Astrocyte of the cerebellum (primary cell): ENCODE measurements around the gene SLC16A3.

Source experiments
- DNase-seq: peaks from one replicate; pipeline ENCODE4 v3.0.0-alpha.2; 2011; ENCODE audit warnings: low read depth
- H3K4me3 ChIP-seq: 2 replicates; pipeline ENCODE4 v1.5.1; 2011; ENCODE audit warnings: mild to moderate bottlenecking, low read depth, low read length, moderate library complexity
- in situ Hi-C: cut with HindIII; loops from 2 replicates; pipeline ENCODE4 v1.10.0; 2017; ENCODE audit warnings: low sequenced_read_pairs
- TF ChIP-seq, protein P1 (sequence below): IDR thresholded peaks from 2 replicates; pipeline ENCODE4 v1.5.1; 2012; ENCODE audit warnings: low read length, low read depth, moderate library complexity, mild to moderate bottlenecking; ENCODE audit errors: missing control alignments

The SLC16A3 gene

DNA sequence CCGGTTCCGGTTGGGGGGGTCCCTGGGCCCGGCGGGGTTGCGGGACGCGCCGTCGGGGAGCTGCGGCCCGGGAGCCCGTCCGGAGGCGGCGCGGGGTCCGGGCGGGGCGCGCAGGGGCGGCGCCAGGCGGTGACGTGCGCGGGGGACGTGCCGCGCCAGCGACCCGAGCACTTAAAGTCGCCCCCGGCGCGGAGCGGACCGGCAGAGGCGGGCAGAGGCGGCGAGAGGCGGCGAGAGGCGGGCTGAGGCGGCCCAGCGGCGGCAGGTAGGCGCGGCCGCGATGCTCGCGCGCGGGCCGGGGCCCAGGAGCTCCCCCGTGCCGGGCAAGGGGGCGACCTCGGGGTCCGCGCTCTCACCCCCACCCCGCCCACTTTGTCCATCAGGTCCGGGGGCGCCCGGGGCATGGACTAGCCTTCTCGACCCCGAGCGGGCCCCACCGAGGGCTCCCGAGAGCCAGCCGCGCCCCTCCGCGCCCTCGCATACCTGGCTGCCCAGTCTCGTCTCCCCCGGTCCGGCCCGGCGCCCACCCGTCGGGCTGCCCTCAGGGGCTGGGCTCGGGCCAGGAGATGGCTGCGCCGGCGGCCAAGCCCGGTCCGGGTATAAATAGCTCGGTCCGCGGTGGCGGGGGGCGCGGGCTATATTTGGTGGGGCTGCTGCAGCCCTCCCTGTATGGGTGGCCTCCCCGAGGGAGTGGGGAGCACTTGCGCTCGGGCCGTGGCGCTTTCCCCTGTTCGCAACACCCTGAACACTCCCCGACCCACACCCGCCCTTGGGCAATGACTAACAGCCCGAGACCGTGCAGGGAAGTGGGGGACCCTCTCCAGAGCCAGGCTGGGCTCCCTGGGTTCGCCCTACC lies at the start of gene SLC16A3:
TSS of gene SLC16A3 (plus strand) at position 201 of the 856 bp plus-strand sequence. CDS start 6,967 bp downstream, outside the sequence.
- TF ChIP-seq, protein P1, sequence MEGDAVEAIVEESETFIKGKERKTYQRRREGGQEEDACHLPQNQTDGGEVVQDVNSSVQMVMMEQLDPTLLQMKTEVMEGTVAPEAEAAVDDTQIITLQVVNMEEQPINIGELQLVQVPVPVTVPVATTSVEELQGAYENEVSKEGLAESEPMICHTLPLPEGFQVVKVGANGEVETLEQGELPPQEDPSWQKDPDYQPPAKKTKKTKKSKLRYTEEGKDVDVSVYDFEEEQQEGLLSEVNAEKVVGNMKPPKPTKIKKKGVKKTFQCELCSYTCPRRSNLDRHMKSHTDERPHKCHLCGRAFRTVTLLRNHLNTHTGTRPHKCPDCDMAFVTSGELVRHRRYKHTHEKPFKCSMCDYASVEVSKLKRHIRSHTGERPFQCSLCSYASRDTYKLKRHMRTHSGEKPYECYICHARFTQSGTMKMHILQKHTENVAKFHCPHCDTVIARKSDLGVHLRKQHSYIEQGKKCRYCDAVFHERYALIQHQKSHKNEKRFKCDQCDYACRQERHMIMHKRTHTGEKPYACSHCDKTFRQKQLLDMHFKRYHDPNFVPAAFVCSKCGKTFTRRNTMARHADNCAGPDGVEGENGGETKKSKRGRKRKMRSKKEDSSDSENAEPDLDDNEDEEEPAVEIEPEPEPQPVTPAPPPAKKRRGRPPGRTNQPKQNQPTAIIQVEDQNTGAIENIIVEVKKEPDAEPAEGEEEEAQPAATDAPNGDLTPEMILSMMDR, result no peak
- no peak for DNase-seq
- H3K4me3 ChIP-seq, result peak within 1 kb of the TSS; percentile 76
- in situ Hi-C loops, result no loop called here

DNA sequence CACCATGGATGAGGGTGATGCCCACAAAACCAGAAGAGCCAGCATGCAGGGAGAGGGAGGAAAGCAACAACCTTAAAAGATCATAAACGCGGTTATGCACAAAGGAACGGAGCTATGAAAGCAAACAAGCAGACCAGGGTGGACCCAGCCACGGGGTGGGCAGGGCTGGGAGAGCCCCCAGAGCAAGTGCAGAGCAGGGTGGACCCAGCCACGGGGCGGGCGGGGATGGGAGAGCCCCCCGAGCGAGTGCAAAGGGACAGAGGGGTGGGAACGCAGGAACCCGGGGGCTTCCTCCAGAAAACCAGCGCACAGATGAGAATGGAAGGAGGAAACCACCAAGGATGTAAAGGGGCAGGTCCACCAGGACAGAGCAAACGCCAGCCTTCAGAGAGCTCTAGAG lies 49.4 kb upstream of the SLC16A3 start:
- TF ChIP-seq, protein P1, result no peak
- H3K4me3 ChIP-seq, result no peak overlapping the region
- in situ Hi-C loops, result no loop called here
- no peak for DNase-seq

DNA sequence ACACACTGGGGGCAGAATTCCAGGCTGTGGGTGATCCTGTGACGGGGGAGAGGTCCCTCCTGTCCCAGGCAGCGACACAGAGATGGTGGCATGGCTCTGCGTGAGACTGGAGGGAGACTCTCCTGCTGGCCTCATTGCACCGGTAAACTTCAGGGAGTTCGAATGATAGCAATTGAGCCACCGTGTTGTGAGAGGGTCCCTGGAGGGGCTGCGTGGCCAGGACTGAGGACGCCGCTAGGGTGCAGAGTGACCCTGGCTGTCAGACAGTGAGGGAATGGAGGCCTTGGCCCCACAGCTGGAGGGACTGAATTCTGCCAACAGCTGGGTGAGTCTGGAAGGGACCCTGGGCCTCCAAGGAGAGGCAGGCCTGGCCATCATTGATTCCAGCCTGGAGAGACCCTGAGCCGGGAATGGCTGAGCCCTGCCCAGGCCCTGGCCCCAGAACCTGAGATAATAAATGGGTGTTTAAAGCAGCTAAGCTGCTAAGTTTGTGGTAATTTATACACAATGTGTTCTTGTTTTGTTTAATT lies 48.8 kb upstream of the SLC16A3 start:
- TF ChIP-seq, protein P1, result no peak
- no peak for DNase-seq
- H3K4me3 ChIP-seq, result no peak overlapping the region
- in situ Hi-C loops, result no loop called here

DNA sequence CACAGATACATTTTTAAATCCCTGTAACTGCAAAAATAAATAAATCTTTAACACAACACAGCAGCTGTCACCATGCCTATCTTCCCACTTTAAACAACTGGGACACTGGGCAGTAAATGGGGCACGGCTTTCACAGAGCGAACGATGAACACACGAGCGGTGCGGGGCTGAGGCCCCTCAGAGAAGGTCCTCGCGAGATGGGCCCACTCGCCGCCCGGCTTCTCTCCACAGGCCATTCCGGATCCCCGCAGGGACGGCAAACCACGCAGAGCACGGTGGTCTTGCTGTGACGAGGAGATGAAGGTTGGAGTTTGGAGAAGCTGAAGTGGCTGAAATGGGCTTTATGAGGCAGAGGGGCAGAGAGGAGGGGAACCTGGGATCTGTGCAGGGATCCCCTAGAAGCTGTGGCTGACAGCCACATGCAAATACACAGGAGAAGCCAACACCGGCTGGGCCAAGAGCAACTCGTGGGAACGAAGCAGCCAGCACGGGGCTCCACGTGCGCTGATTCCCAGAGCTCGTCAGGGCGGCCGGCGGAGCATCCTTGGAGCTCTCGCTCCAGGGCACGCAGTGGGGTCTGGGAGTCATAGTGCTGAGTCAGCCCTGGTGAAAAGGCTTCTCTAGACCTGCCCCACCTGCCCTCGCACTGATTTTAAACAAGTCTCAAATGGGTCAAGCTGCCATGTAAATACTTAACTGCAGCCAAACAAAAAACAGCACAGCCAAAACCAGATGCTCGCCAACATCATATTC lies 47.9 kb upstream of the SLC16A3 start:
- no peak overlapping the region for H3K4me3 ChIP-seq
- in situ Hi-C loops, result no loop called here
- TF ChIP-seq, protein P1, result no peak
- DNase-seq, result no peak

DNA sequence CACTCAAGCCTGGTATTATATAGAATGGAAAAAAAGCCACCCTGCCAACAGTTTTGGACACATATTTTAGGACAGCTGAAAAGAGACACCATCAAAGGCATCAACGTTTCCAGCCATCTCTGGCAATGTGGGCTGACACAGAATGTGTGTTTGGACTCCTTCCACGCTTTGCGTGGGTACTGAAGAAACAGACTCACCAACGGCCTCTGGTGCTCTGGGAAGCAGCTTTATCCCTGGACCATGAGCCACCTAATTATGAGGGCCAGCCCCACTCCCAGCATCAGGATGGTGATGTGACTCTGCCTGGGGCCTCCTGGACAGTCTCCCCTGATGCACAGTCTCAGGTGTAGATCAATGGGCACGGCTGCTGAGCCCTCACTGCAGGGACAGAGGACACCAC lies 44.1 kb upstream of the SLC16A3 start:
- H3K4me3 ChIP-seq, result no peak overlapping the region
- in situ Hi-C loops, result no loop called here
- TF ChIP-seq, protein P1, result no peak
- no peak for DNase-seq

DNA sequence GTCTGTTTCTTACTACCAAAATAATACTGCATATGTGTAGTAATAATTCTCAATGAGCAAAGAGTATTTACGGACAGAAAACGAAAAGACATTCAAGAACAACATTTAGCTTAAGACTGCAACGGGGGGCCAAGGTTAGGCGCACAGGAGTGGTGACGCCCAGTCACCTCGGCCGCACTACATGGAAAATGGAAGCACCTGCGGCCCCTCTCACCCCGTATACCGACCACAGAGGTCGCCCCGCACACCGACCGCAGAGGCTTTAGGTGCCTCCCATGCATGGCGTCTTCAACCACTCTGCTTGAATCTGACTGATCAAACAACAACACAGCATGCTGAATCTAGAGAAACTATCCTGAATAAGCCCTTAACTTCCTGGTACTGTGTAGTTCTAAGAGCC lies 42.6 kb upstream of the SLC16A3 start:
- in situ Hi-C loops, result no loop called here
- no peak for DNase-seq
- H3K4me3 ChIP-seq, result no peak overlapping the region
- TF ChIP-seq, protein P1, result no peak
